GM12878 (cell line): Measurements from ENCODE around the gene IRF8.
A peak's percentile ranks its signal among the peaks of the same experiment; 100 is the strongest.

ENCODE experiments used
- HDGF ChIP-seq: fragments of 450-650 bp; IDR thresholded peaks from 2 replicates; pipeline ENCODE4 v1.6.1; 2016; ENCODE audit warnings: antibody characterized with exemption
- KAT2A ChIP-seq: conservative IDR thresholded peaks from 2 replicates; pipeline ENCODE4 v1.6.1; 2011; ENCODE audit warnings: low read depth, low read length; ENCODE audit not compliant: control insufficient read depth
- NBN ChIP-seq: fragments of 450-650 bp; IDR thresholded peaks from 2 replicates; pipeline ENCODE4 v1.6.1; 2016
- NFYB ChIP-seq: IDR thresholded peaks from 2 replicates; pipeline ENCODE4 v1.6.1; 2011; ENCODE audit warnings: low read depth, mild to moderate bottlenecking, low read length, improper control_type of control experiment, moderate library complexity; ENCODE audit not compliant: insufficient read depth
- TCF12 ChIP-seq: IDR thresholded peaks from 2 replicates; pipeline ENCODE4 v1.6.1; 2011; ENCODE audit warnings: low read depth, mild to moderate bottlenecking, low read length
- YY1 ChIP-seq: IDR thresholded peaks from 2 replicates; pipeline ENCODE4 v1.6.1; 2011; ENCODE audit warnings: low read depth, mild to moderate bottlenecking, low read length
- ZZZ3 ChIP-seq: IDR thresholded peaks from 2 replicates; pipeline ENCODE4 v1.6.1; 2011; ENCODE audit warnings: low read depth; ENCODE audit not compliant: control insufficient read depth, insufficient read length
- TF ChIP-seq, protein P1 (sequence below): IDR thresholded peaks from 2 replicates; pipeline ENCODE4 v1.6.1; 2011; ENCODE audit warnings: borderline replicate concordance, low read depth, mild to moderate bottlenecking, moderate library complexity, low read length; ENCODE audit not compliant: insufficient read depth, poor library complexity, severe bottlenecking
- TF ChIP-seq, protein P2 (sequence below): IDR thresholded peaks from 2 replicates; pipeline ENCODE4 v1.6.1; 2012; ENCODE audit warnings: low read depth, low read length, improper control_type of control experiment
- TF ChIP-seq, protein P3 (sequence below), 3 experiments: IDR thresholded peaks in 2 of 3; conservative IDR thresholded peaks in 1 of 3; 2 replicates each; pipeline ENCODE4 v1.5.1; 2011; ENCODE audit warnings: low read depth in 3 of 3, low read length in 3 of 3, mild to moderate bottlenecking in 3 of 3, control low read depth in 2 of 3, moderate library complexity in 2 of 3, inconsistent platforms in 1 of 3, mixed read lengths in 1 of 3; ENCODE audit not compliant: control insufficient read depth in 2 of 3, insufficient read depth in 1 of 3; ENCODE audit errors: extremely low read depth in 1 of 3
- TF ChIP-seq, protein P4 (sequence below): IDR thresholded peaks from 2 replicates; pipeline ENCODE4 v1.6.1; 2011; ENCODE audit warnings: low read depth, low read length, improper control_type of control experiment, borderline replicate concordance

DNA sequence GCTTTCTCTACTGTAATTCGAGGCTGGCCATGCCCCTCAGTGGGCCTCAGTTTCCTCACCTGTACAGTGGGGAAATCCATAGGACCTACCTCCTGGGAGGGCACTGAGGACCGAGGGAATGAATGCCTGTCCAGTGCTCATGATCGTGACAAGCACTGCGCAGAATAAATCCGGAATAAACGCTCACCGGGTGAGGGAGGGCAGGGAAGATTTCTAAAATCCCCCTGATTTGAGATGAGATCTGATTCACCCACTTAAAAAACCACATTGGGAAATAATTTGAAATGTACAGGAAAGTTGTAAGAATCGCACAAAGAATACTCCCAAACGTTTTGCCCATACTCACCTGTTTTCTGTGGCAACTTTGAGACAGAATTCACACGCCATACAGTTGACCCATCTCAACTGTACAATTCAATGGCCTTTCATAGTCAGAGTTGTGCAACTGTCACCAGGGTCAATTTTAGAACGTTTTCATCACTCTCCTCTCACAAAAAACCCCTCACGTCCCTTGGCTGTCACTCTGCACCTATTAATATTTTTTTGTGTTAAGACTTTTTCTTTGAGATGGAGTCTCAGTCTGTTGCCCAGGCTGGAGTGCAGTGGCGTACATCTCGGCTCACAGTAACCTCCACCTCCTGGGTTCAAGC, 49.8 kb downstream of the IRF8 start:
- TF ChIP-seq NFYB: no peak
- TF ChIP-seq, protein P1, sequence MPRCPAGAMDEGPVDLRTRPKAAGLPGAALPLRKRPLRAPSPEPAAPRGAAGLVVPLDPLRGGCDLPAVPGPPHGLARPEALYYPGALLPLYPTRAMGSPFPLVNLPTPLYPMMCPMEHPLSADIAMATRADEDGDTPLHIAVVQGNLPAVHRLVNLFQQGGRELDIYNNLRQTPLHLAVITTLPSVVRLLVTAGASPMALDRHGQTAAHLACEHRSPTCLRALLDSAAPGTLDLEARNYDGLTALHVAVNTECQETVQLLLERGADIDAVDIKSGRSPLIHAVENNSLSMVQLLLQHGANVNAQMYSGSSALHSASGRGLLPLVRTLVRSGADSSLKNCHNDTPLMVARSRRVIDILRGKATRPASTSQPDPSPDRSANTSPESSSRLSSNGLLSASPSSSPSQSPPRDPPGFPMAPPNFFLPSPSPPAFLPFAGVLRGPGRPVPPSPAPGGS: peak; percentile 82
- TF ChIP-seq, protein P2, sequence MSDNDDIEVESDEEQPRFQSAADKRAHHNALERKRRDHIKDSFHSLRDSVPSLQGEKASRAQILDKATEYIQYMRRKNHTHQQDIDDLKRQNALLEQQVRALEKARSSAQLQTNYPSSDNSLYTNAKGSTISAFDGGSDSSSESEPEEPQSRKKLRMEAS: no peak
- TF ChIP-seq YY1: no peak
- TF ChIP-seq, protein P3, sequence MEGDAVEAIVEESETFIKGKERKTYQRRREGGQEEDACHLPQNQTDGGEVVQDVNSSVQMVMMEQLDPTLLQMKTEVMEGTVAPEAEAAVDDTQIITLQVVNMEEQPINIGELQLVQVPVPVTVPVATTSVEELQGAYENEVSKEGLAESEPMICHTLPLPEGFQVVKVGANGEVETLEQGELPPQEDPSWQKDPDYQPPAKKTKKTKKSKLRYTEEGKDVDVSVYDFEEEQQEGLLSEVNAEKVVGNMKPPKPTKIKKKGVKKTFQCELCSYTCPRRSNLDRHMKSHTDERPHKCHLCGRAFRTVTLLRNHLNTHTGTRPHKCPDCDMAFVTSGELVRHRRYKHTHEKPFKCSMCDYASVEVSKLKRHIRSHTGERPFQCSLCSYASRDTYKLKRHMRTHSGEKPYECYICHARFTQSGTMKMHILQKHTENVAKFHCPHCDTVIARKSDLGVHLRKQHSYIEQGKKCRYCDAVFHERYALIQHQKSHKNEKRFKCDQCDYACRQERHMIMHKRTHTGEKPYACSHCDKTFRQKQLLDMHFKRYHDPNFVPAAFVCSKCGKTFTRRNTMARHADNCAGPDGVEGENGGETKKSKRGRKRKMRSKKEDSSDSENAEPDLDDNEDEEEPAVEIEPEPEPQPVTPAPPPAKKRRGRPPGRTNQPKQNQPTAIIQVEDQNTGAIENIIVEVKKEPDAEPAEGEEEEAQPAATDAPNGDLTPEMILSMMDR (IDR thresholded peaks at IDR 0.05 in 2 of 3, conservative IDR thresholded peaks at IDR 0.05 in 1 of 3; ENCODE audit: control insufficient read depth in 2 of 3, extremely low read depth in 1 of 3, insufficient read depth in 1 of 3, low read depth in 3 of 3, low read length in 3 of 3): no peak
- TF ChIP-seq HDGF: 0 out of 2 replicates have a peak, but pooled peaks have one; percentile 45
- no peak for TF ChIP-seq NBN
- TF ChIP-seq ZZZ3: no peak
- TF ChIP-seq KAT2A: no peak
- TF ChIP-seq TCF12: no peak
- TF ChIP-seq, protein P4, sequence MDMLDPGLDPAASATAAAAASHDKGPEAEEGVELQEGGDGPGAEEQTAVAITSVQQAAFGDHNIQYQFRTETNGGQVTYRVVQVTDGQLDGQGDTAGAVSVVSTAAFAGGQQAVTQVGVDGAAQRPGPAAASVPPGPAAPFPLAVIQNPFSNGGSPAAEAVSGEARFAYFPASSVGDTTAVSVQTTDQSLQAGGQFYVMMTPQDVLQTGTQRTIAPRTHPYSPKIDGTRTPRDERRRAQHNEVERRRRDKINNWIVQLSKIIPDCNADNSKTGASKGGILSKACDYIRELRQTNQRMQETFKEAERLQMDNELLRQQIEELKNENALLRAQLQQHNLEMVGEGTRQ: no peak
